Activated CD8-positive, alpha-beta memory T cell treated with anti-CD3 and anti-CD28 coated beads, Interleukin-2, amount 50 U/mL, for 1 hour (primary cell): ENCODE results near the gene SOX18.
"Not testable (repeated sequence)": the region's sequence is repeated elsewhere in the genome, so short reads cannot be mapped to it uniquely, and the experiment has no call there.

Experiments
- DNase-seq: peaks from one replicate; pipeline ENCODE4 v3.0.0-alpha.2; 2020; ENCODE audit errors: extremely low read depth

SOX18 gene

GRCh38 chr20:64023361-64024140 lies 25.9 kb downstream of the SOX18 start:
- no peak for DNase-seq

GRCh38 chr20:64022671-64023360 lies 26.6 kb downstream of the SOX18 start:
- DNase-seq: no peak

GRCh38 chr20:64021124-64021975 lies 28.1 kb downstream of the SOX18 start:
- DNase-seq: no peak

- DNase-seq: no peak
Measured at GRCh38 chr20:64015635-64016034, 33.8 kb downstream of the SOX18 start.

GRCh38 chr20:64012385-64013154 lies 36.9 kb downstream of the SOX18 start:
- DNase-seq: not testable (repeated sequence)

- DNase-seq: no peak
Measured at GRCh38 chr20:64011366-64011779, 38.1 kb downstream of the SOX18 start.

- DNase-seq: no peak
Measured at GRCh38 chr20:64010711-64011237, 38.7 kb downstream of the SOX18 start.

- DNase-seq: no peak
Measured at GRCh38 chr20:64009811-64010387, 39.5 kb downstream of the SOX18 start.

GRCh38 chr20:64006902-64007301 lies 42.5 kb downstream of the SOX18 start:
- DNase-seq: no peak

GRCh38 chr20:64006490-64006889 lies 42.9 kb downstream of the SOX18 start:
- DNase-seq: no peak

- DNase-seq: no peak
Measured at GRCh38 chr20:64005394-64005793, 44.0 kb downstream of the SOX18 start.

- DNase-seq: no peak
Measured at GRCh38 chr20:64003960-64004725, 45.3 kb downstream of the SOX18 start.

- no peak for DNase-seq
Measured at GRCh38 chr20:64001607-64002011, 47.8 kb downstream of the SOX18 start.

GRCh38 chr20:64000906-64001305 lies 48.5 kb downstream of the SOX18 start:
- DNase-seq: no peak
